Left lobe of liver (tissue), 2 donors: Measurements from ENCODE around the gene OR2G3. TPM values are rescaled to one million over a fixed set of nuclear protein-coding genes. Genes with fewer than 3 reads are reported as not detected.

Experiments
- ATAC-seq: fragments of 200-7000 bp; cut with Tn5 transposase; one replicate; pipeline ENCODE4 v1.9.1; 2020; ENCODE audit warnings: mild to moderate bottlenecking, moderate library complexity
- DNase-seq: peaks from one replicate; pipeline ENCODE4 v3.0.0-alpha.2; 2020; ENCODE audit warnings: low spot score
- total RNA-seq: library from RNA; stranded (reverse); gene quantifications from one replicate; pipeline ENCODE4 v1.2.1, GENCODE V29; 2021
- donor health status: DM: no; HTN: no; CAD: no; lungs with moderate emphysema.
- donor health status: DM: no; HTN: yes; CAD: no.

OR2G3 gene
- not detected for total RNA-seq

GRCh38 chr1:247605286-247605685 is at the start of gene OR2G3:
OR2G3 (plus strand) TSS chr1:247605586; CDS start chr1:247605586, 0 bp downstream.
- ATAC-seq (no peak), DNase-seq (no peak)

- DNase-seq (no peak), ATAC-seq (no peak)
Measured at GRCh38 chr1:247557926-247558674, 47.3 kb upstream of the OR2G3 start.

GRCh38 chr1:247561711-247562110 is 43.7 kb upstream of the OR2G3 start:
- no peak for DNase-seq
- ATAC-seq = no peak

- no peak for ATAC-seq
- no peak for DNase-seq
Measured at GRCh38 chr1:247562198-247562597, 43.2 kb upstream of the OR2G3 start.

- no peak for DNase-seq
- ATAC-seq = no peak
Measured at GRCh38 chr1:247574236-247574635, 31.1 kb upstream of the OR2G3 start.

- DNase-seq = no peak
- ATAC-seq = no peak
Measured at GRCh38 chr1:247574664-247575063, 30.7 kb upstream of the OR2G3 start.

- peak; percentile 54 for ATAC-seq
- no peak for DNase-seq
Measured at GRCh38 chr1:247576514-247576913, 28.9 kb upstream of the OR2G3 start.

- DNase-seq = no peak
- ATAC-seq = no peak
Measured at GRCh38 chr1:247578946-247579460, 26.4 kb upstream of the OR2G3 start.

- DNase-seq = no peak
- no peak for ATAC-seq
Measured at GRCh38 chr1:247588060-247588459, 17.3 kb upstream of the OR2G3 start, which contains the start of gene OR2G2. OR2G2 (plus strand) TSS chr1:247588360; CDS start chr1:247588360, 0 bp downstream.

GRCh38 chr1:247613405-247613804 is 8.0 kb downstream of the OR2G3 start:
- ATAC-seq = no peak
- no peak for DNase-seq

GRCh38 chr1:247614625-247615024 is 9.2 kb downstream of the OR2G3 start:
- DNase-seq (no peak), ATAC-seq (no peak)

- ATAC-seq = no peak
- DNase-seq = no peak
Measured at GRCh38 chr1:247627951-247628350, 22.6 kb downstream of the OR2G3 start.

- ATAC-seq = peak; percentile 36
- no peak for DNase-seq
Measured at GRCh38 chr1:247638011-247638410, 32.6 kb downstream of the OR2G3 start.

- no peak for ATAC-seq
- DNase-seq = no peak
Measured at GRCh38 chr1:247638781-247639180, 33.4 kb downstream of the OR2G3 start.

GRCh38 chr1:247639381-247639981 is 34.1 kb downstream of the OR2G3 start:
- ATAC-seq (peak; percentile 73), DNase-seq (no peak)

- DNase-seq = no peak
- ATAC-seq = no peak
Measured at GRCh38 chr1:247642742-247643141, 37.4 kb downstream of the OR2G3 start.

GRCh38 chr1:247646867-247647266 is 41.5 kb downstream of the OR2G3 start:
- no peak for DNase-seq
- ATAC-seq = no peak

- no peak for ATAC-seq
- DNase-seq = no peak
Measured at GRCh38 chr1:247647864-247648263, 42.5 kb downstream of the OR2G3 start.

GRCh38 chr1:247653040-247653439 is 47.7 kb downstream of the OR2G3 start:
- ATAC-seq (no peak), DNase-seq (no peak)
